ENCODE results near the gene AIP. TPM values are rescaled to one million over a fixed set of nuclear protein-coding genes. Genes with fewer than 3 reads are reported as not detected.
A peak's percentile ranks its signal among the peaks of the same experiment; 100 is the strongest.
"Not testable (repeated sequence)": the region's sequence is repeated elsewhere in the genome, so short reads cannot be mapped to it uniquely, and the experiment has no call there.

The AIP gene
- total RNA-seq, 1 donor = 141 TPM

- no peak for DNase-seq (ENCODE audit: low read depth in 2 of 3, low spot score in 2 of 3)
These were observed 14.8 kb upstream of the AIP start for GRCh38 chr11:67468056-67468455.

GRCh38 chr11:67468456-67468758 is 14.4 kb upstream of the AIP start:
- DNase-seq (ENCODE audit: low read depth in 2 of 3, low spot score in 2 of 3) = no peak

- peak; percentile 84 to 93 (median 92) for DNase-seq (ENCODE audit: low read depth in 2 of 3, low spot score in 2 of 3)
These were observed 13.9 kb upstream of the AIP start, which contains the start of gene TMEM134 for GRCh38 chr11:67468759-67469507. TSS of gene TMEM134 (minus strand) at chr11:67469251. CDS start at chr11:67469192, 59 bp downstream.

- DNase-seq (ENCODE audit: low read depth in 2 of 3, low spot score in 2 of 3) = no peak
These were observed 13.4 kb upstream of the AIP start for GRCh38 chr11:67469508-67469811.

- DNase-seq (ENCODE audit: low read depth in 2 of 3, low spot score in 2 of 3) = no peak
These were observed 12.4 kb upstream of the AIP start for GRCh38 chr11:67470337-67471002.

- DNase-seq (ENCODE audit: low read depth in 2 of 3, low spot score in 2 of 3) = no peak
These were observed 9.9 kb upstream of the AIP start for GRCh38 chr11:67472882-67473281.

GRCh38 chr11:67476692-67477091 is 6.1 kb upstream of the AIP start:
- not testable (repeated sequence) for DNase-seq (ENCODE audit: low read depth in 2 of 3, low spot score in 2 of 3)

- DNase-seq (ENCODE audit: low read depth in 2 of 3, low spot score in 2 of 3) = not testable (repeated sequence)
These were observed 5.3 kb upstream of the AIP start for GRCh38 chr11:67477344-67478050.

- no peak for DNase-seq (ENCODE audit: low read depth in 2 of 3, low spot score in 2 of 3)
These were observed 475 bp upstream of the AIP start for GRCh38 chr11:67482275-67482826.

GRCh38 chr11:67483831-67484665 is 1.2 kb downstream of the AIP start:
- DNase-seq (ENCODE audit: low read depth in 2 of 3, low spot score in 2 of 3) = no peak

- DNase-seq (ENCODE audit: low read depth in 2 of 3, low spot score in 2 of 3) = peak in 2 of 3 donors; percentile 59 to 70
These were observed 2.1 kb downstream of the AIP start for GRCh38 chr11:67484847-67485311.

GRCh38 chr11:67485873-67486361 is 3.1 kb downstream of the AIP start:
- not testable (repeated sequence) for DNase-seq (ENCODE audit: low read depth in 2 of 3, low spot score in 2 of 3)

GRCh38 chr11:67486481-67487195 is 3.8 kb downstream of the AIP start:
- no peak for DNase-seq (ENCODE audit: low read depth in 2 of 3, low spot score in 2 of 3)

- no peak for DNase-seq (ENCODE audit: low read depth in 2 of 3, low spot score in 2 of 3)
These were observed 6.5 kb downstream of the AIP start for GRCh38 chr11:67489203-67489884.

- no peak for DNase-seq (ENCODE audit: low read depth in 2 of 3, low spot score in 2 of 3)
These were observed 7.3 kb downstream of the AIP start for GRCh38 chr11:67489885-67490726.

GRCh38 chr11:67490727-67491065 is 7.9 kb downstream of the AIP start:
- no peak for DNase-seq (ENCODE audit: low read depth in 2 of 3, low spot score in 2 of 3)

- DNase-seq (ENCODE audit: low read depth in 2 of 3, low spot score in 2 of 3) = no peak
These were observed 8.6 kb downstream of the AIP start for GRCh38 chr11:67491276-67492068.
